HFFc6 (cell line): ENCODE measurements around the gene TTLL5. TPM values are rescaled to one million over a fixed set of nuclear protein-coding genes. Genes with fewer than 3 reads are reported as not detected.

Experiments used
- DNase-seq: peaks from one replicate; pipeline ENCODE4 v3.0.0-alpha.2; 2018
- H3K27ac Mint-ChIP-seq: 2 replicates; pipeline ENCODE4 v1.8.0; 2020; ENCODE audit warnings: mild to moderate bottlenecking, mixed read lengths
- H3K27me3 Mint-ChIP-seq: 2 replicates; pipeline ENCODE4 v1.8.0; 2021; ENCODE audit warnings: mild to moderate bottlenecking, moderate library complexity, mixed read lengths; ENCODE audit not compliant: insufficient read depth
- H3K36me3 Mint-ChIP-seq: 2 replicates; pipeline ENCODE4 v1.8.0; 2021; ENCODE audit warnings: low read depth, mixed read lengths
- H3K4me1 Mint-ChIP-seq: 2 replicates; pipeline ENCODE4 v1.8.0; 2020; ENCODE audit warnings: low read depth, mixed read lengths
- H3K4me3 Mint-ChIP-seq: 2 replicates; pipeline ENCODE4 v1.8.0; 2020; ENCODE audit warnings: mild to moderate bottlenecking, moderate library complexity, mixed read lengths
- H3K9me3 Mint-ChIP-seq: 2 replicates; pipeline ENCODE4 v1.8.0; 2020; ENCODE audit warnings: mild to moderate bottlenecking, mixed read lengths
- CTCF ChIP-seq: fragments of 200-600 bp; sonication (generic); IDR thresholded peaks from 2 replicates; pipeline ENCODE4 v1.5.0; 2021; ENCODE audit warnings: antibody characterized with exemption, mild to moderate bottlenecking
- total RNA-seq, 6 experiments: library from RNA; stranded (reverse); fragmentation: NEBNext Ultra II Directional; extraction: Animal tissue kit (Norgen Biotek cat#: 25700); gene quantifications; 2 replicates in 1 of 6; 3 replicates in 5 of 6; pipeline ENCODE4 v1.2.3, GENCODE V29; 2021

Gene TTLL5
- total RNA-seq, 6 experiments from 2014 or later, result 22.0 to 28.9 (median 25.0) TPM

GRCh38 chr14:75879031-75879430 is 218.0 kb downstream of the TTLL5 start:
- Mint-ChIP-seq H3K27ac (peak overlapping the region; percentile 84), H3K4me1 (peaks cover 73% of the 10 kb centered on the region), H3K27me3 (peaks cover 4% of the 10 kb centered on the region; the same call in 1 of the 2 replicates), H3K9me3 (no peaks in the 10 kb centered on the region), H3K4me3 (no peak overlapping the region), H3K36me3 (peaks cover 4% of the 10 kb centered on the region; the same call in 1 of the 2 replicates)
- TF ChIP-seq CTCF, result no peak
- peak; percentile 65 for DNase-seq

- peaks cover 4% of the 10 kb centered on the region; the same call in 1 of the 2 replicates for H3K36me3 Mint-ChIP-seq
- H3K27me3 Mint-ChIP-seq, result peaks cover 4% of the 10 kb centered on the region; the same call in 1 of the 2 replicates
- H3K27ac Mint-ChIP-seq, result no peak overlapping the region
- H3K4me3 Mint-ChIP-seq, result no peak overlapping the region
- DNase-seq, result no peak
- H3K4me1 Mint-ChIP-seq, result peaks cover 83% of the 10 kb centered on the region
- H3K9me3 Mint-ChIP-seq, result no peaks in the 10 kb centered on the region
- peak; percentile 41; the same call in 1 of the 2 replicates for TF ChIP-seq CTCF
These were observed 219.5 kb downstream of the TTLL5 start for GRCh38 chr14:75880512-75880911.

GRCh38 chr14:75881994-75882393 is 220.9 kb downstream of the TTLL5 start:
- Mint-ChIP-seq H3K36me3 (peaks cover 4% of the 10 kb centered on the region; the same call in 1 of the 2 replicates), H3K27me3 (peaks cover 4% of the 10 kb centered on the region; the same call in 1 of the 2 replicates), H3K4me1 (peaks cover 83% of the 10 kb centered on the region), H3K27ac (no peak overlapping the region), H3K9me3 (no peaks in the 10 kb centered on the region), H3K4me3 (no peak overlapping the region)
- no peak for DNase-seq
- no peak for TF ChIP-seq CTCF

GRCh38 chr14:75884198-75884611 is 223.2 kb downstream of the TTLL5 start:
- Mint-ChIP-seq H3K36me3 (peaks cover 9% of the 10 kb centered on the region), H3K4me1 (peaks cover 67% of the 10 kb centered on the region), H3K27ac (peak overlapping the region; percentile 84), H3K4me3 (peak overlapping the region; percentile 74), H3K27me3 (peaks cover 4% of the 10 kb centered on the region; the same call in 1 of the 2 replicates), H3K9me3 (no peaks in the 10 kb centered on the region)
- peak; percentile 70 for TF ChIP-seq CTCF
- peak; percentile 80 for DNase-seq

GRCh38 chr14:75885829-75886228 is 224.8 kb downstream of the TTLL5 start:
- Mint-ChIP-seq H3K4me3 (peak overlapping the region; percentile 26), H3K27ac (peak overlapping the region; percentile 84), H3K9me3 (no peaks in the 10 kb centered on the region), H3K36me3 (peaks cover 9% of the 10 kb centered on the region), H3K4me1 (peaks cover 60% of the 10 kb centered on the region), H3K27me3 (peaks cover 4% of the 10 kb centered on the region; the same call in 1 of the 2 replicates)
- no peak for TF ChIP-seq CTCF
- DNase-seq, result peak; percentile 72
